Activated CD8-positive, alpha-beta memory T cell treated with anti-CD3 and anti-CD28 coated beads for 24 hours (primary cell): ENCODE measurements around the gene TOMM7.
"Not testable (repeated sequence)": the region's sequence is repeated elsewhere in the genome, so short reads cannot be mapped to it uniquely, and the experiment has no call there.

Experiments
- DNase-seq: peaks from one replicate; pipeline ENCODE4 v3.0.0-alpha.2; 2020

The TOMM7 gene

GRCh38 chr7:22814261-22815208 is 8.1 kb downstream of the TOMM7 start:
- no peak for DNase-seq

- DNase-seq: no peak
Observed at GRCh38 chr7:22812353-22812752, 10.3 kb downstream of the TOMM7 start.

- DNase-seq: no peak
Observed at GRCh38 chr7:22811746-22812280, 10.8 kb downstream of the TOMM7 start.

- no peak for DNase-seq
Observed at GRCh38 chr7:22810843-22811242, 11.8 kb downstream of the TOMM7 start.

GRCh38 chr7:22809902-22810642 is 12.6 kb downstream of the TOMM7 start:
- DNase-seq: no peak

- no peak for DNase-seq
Observed at GRCh38 chr7:22808140-22808539, 14.5 kb downstream of the TOMM7 start.

GRCh38 chr7:22806752-22807151 is 15.9 kb downstream of the TOMM7 start:
- no peak for DNase-seq

- no peak for DNase-seq
Observed at GRCh38 chr7:22805227-22805626, 17.4 kb downstream of the TOMM7 start.

GRCh38 chr7:22802831-22803230 is 19.8 kb downstream of the TOMM7 start:
- not testable (repeated sequence) for DNase-seq

- DNase-seq: no peak
Observed at GRCh38 chr7:22802426-22802825, 20.2 kb downstream of the TOMM7 start.

- DNase-seq: no peak
Observed at GRCh38 chr7:22801912-22802311, 20.7 kb downstream of the TOMM7 start.

- no peak for DNase-seq
Observed at GRCh38 chr7:22799633-22800032, 23.0 kb downstream of the TOMM7 start.

- no peak for DNase-seq
Observed at GRCh38 chr7:22793593-22794462, 28.8 kb downstream of the TOMM7 start.

- no peak for DNase-seq
Observed at GRCh38 chr7:22791204-22792158, 31.2 kb downstream of the TOMM7 start.

- DNase-seq: not testable (repeated sequence)
Observed at GRCh38 chr7:22790640-22791039, 32.0 kb downstream of the TOMM7 start.

- no peak for DNase-seq
Observed at GRCh38 chr7:22787951-22788350, 34.7 kb downstream of the TOMM7 start.

GRCh38 chr7:22786290-22786932 is 36.2 kb downstream of the TOMM7 start:
- no peak for DNase-seq

GRCh38 chr7:22784346-22784745 is 38.3 kb downstream of the TOMM7 start:
- no peak for DNase-seq

- DNase-seq: no peak
Observed at GRCh38 chr7:22783421-22783820, 39.2 kb downstream of the TOMM7 start.

GRCh38 chr7:22782616-22783232 is 39.9 kb downstream of the TOMM7 start:
- peak; percentile 87 for DNase-seq
